ENCODE measurements around the gene C4orf17. TPM values are rescaled to one million over a fixed set of nuclear protein-coding genes. Genes with fewer than 3 reads are reported as not detected.

Gene C4orf17
- total and polyA plus RNA-seq, 12 donors, result not detected

DNA sequence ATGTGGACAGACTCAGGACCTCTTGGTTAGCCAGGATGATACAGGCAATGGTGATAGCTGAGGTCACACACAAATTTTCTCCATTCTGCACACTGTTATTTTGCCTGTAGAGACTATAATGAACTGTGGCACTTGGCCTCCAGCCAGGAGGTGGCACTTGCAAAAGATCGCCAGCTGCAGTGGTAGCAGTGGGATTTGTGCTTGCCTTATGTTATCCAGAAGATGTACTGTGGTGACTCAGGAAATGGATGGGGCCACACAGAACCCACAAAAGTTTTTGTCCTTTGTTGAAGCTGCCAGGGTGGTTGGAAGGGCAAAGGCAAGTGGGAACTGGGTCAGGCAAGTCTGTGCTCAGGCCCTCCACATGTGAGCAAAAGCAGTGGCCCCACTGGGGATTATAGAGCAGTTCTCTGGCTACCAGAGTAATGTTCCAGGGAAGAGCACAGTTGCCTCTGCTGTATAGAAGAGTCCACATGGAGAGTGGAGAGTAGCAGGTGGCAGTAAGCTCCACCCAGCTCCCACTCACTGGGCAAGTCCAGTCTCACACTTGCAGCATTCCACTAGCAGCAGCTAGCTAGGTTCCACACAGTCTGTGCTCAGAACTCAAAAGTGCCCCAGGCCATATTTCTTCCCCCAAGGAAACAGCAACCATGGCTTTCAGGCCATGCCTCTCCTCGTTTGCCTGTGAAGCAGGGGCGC lies 5.9 kb upstream of the C4orf17 start:
- 67 to 78% (median 71%) methylated on average over 2 to 3 of the region's 3 CpGs for WGBS, 4 donors
- Histone ChIP-seq H3K4me3 (no peak overlapping the region), H3K4me1 (replicated peaks in 1 of 2) (no peaks in the 10 kb centered on the region), H3K9me3 (replicated peaks in 1 of 3) (no peaks in the 10 kb centered on the region), H3K27me3 (no peaks in the 10 kb centered on the region), H3K27ac (no peak overlapping the region), H3K36me3 (replicated peaks in 1 of 2) (no peaks in the 10 kb centered on the region)
- no peak for TF ChIP-seq CTCF (IDR thresholded peaks at IDR 0.05)
- TF ChIP-seq POLR2A (IDR thresholded peaks at IDR 0.05), result no peak
- intact Hi-C loops (cut with DNase I), result no loop called here
- DNase-seq, result no peak

DNA sequence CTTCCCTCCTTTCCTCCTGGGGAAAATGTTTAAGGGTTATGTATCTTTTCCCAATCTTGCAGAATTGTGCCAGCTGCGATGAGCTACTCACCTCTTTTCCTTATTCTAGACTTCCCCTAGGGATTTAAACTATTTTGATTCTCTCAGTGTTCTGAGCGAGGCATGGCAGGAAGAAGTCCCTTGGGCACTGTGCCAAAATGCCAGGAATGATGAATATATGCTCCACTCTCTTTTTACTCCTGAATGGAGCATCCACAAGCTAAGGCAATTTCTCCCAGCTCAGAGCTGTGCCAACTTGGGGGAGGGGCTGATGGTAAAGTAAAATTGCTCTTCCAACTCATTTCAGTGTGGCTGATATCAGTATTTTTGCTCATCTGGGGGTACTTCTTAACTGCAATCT lies 4.0 kb upstream of the C4orf17 start:
- TF ChIP-seq CTCF (IDR thresholded peaks at IDR 0.05), result no peak
- TF ChIP-seq POLR2A (IDR thresholded peaks at IDR 0.05), result no peak

DNA sequence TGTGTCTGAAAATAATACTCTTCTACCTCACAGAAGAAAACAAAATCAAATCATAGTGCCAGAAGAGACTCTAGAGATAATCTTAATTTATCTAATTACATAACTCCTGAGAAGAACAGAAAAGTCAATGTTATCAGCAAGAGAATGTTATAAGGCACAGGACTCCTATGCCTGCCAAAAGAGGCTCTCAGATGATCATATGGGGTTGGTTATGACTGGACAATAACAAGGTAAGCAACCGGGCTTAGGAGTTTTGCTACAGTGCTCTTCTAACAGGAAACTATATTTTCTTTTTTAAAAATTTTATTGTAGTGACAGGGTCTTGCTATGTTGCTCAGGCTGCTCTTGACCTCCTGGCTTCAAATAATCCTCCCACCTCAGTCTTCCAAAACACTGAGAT lies 3.5 kb upstream of the C4orf17 start:
- Histone ChIP-seq H3K9me3 (replicated peaks in 1 of 3) (no peaks in the 10 kb centered on the region), H3K27ac (no peak overlapping the region), H3K27me3 (no peaks in the 10 kb centered on the region), H3K36me3 (replicated peaks in 1 of 2) (no peaks in the 10 kb centered on the region), H3K4me3 (no peak overlapping the region), H3K4me1 (replicated peaks in 1 of 2) (no peaks in the 10 kb centered on the region)
- no peak for DNase-seq
- intact Hi-C loops (cut with DNase I), result no loop called here
- 53 to 81% (median 68%) methylated on average over 1 of the region's 1 CpG for WGBS, 4 donors
- no peak for TF ChIP-seq POLR2A (IDR thresholded peaks at IDR 0.05)
- no peak for TF ChIP-seq CTCF (IDR thresholded peaks at IDR 0.05)

More for the DNA sequence above, 4.0 kb upstream of the C4orf17 start:
- DNase-seq, result no peak
- Histone ChIP-seq H3K4me3 (no peak overlapping the region), H3K4me1 (replicated peaks in 1 of 2) (no peaks in the 10 kb centered on the region), H3K27me3 (no peaks in the 10 kb centered on the region), H3K9me3 (replicated peaks in 1 of 3) (no peaks in the 10 kb centered on the region), H3K27ac (no peak overlapping the region), H3K36me3 (replicated peaks in 1 of 2) (no peaks in the 10 kb centered on the region)
- WGBS, 4 donors, result 30 to 55% (median 47%) methylated on average over 2 of the region's 2 CpGs
- intact Hi-C loops (cut with DNase I), result no loop called here

DNA sequence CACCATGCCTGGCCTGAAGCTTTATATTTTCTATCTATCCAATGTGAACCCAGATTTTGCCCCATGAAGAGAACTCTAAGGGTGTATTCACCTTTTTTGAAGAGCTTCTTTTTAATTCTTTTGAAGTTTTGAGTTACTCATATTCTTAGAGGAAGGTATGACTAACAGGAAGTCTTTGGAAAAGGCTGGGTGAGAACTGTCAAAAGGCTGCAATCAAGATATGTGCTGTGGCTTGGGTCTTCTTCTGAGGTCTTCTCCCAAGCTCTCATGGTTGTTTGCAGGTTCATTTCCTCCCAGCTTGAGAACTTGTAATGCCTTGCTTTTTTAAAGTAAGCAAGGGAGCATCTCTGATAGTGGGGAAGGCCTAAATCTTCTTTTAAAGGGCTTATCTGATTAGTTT lies 3.1 kb upstream of the C4orf17 start:
- TF ChIP-seq POLR2A (IDR thresholded peaks at IDR 0.05), result no peak
- no peak for DNase-seq
- intact Hi-C loops (cut with DNase I), result no loop called here
- Histone ChIP-seq H3K9me3 (replicated peaks in 1 of 3) (no peaks in the 10 kb centered on the region), H3K27ac (no peak overlapping the region), H3K4me1 (replicated peaks in 1 of 2) (no peaks in the 10 kb centered on the region), H3K4me3 (no peak overlapping the region), H3K27me3 (no peaks in the 10 kb centered on the region), H3K36me3 (replicated peaks in 1 of 2) (no peaks in the 10 kb centered on the region)
